Embryonic facial prominence (tissue), 1 donor: ENCODE results near the gene NANS.

Experiments
- DNase-seq: peaks from one replicate; pipeline ENCODE4 v3.0.0-alpha.2; 2016; ENCODE audit errors: extremely low spot score

The NANS gene

GRCh38 chr9:98038958-98039357, 17.6 kb upstream of the NANS start:
- no peak for DNase-seq

GRCh38 chr9:98039607-98040017, 16.9 kb upstream of the NANS start:
- DNase-seq, result no peak

GRCh38 chr9:98040212-98040611, 16.3 kb upstream of the NANS start:
- no peak for DNase-seq

GRCh38 chr9:98043915-98044314, 12.6 kb upstream of the NANS start:
- no peak for DNase-seq

GRCh38 chr9:98045234-98046179, 11.0 kb upstream of the NANS start:
- DNase-seq, result no peak

GRCh38 chr9:98046180-98046543, 10.4 kb upstream of the NANS start:
- no peak for DNase-seq

GRCh38 chr9:98047002-98047401, 9.5 kb upstream of the NANS start:
- no peak for DNase-seq

- no peak for DNase-seq
Observed at GRCh38 chr9:98049288-98050072, 7.1 kb upstream of the NANS start.

GRCh38 chr9:98050351-98050750, 6.2 kb upstream of the NANS start:
- no peak for DNase-seq

GRCh38 chr9:98054376-98054951, 2.1 kb upstream of the NANS start:
- no peak for DNase-seq

GRCh38 chr9:98057138-98057799, 737 bp downstream of the NANS start:
- peak; percentile 38 for DNase-seq

- no peak for DNase-seq
Observed at GRCh38 chr9:98062161-98062560, 5.6 kb downstream of the NANS start.

GRCh38 chr9:98064623-98065392, 8.3 kb downstream of the NANS start:
- no peak for DNase-seq

GRCh38 chr9:98066235-98066634, 9.7 kb downstream of the NANS start:
- DNase-seq, result no peak

GRCh38 chr9:98067184-98067583, 10.7 kb downstream of the NANS start:
- DNase-seq, result no peak

GRCh38 chr9:98069551-98069950, 13.0 kb downstream of the NANS start:
- no peak for DNase-seq

- no peak for DNase-seq
Observed at GRCh38 chr9:98070704-98071103, 14.2 kb downstream of the NANS start.

GRCh38 chr9:98071737-98072136, 15.2 kb downstream of the NANS start:
- DNase-seq, result no peak

GRCh38 chr9:98074115-98074990, 17.8 kb downstream of the NANS start:
- DNase-seq, result no peak

GRCh38 chr9:98075332-98075805, 18.8 kb downstream of the NANS start:
- no peak for DNase-seq
